ENCODE data around the gene PMEPA1.

GRCh38 chr20:57713951-57714350 is 4.1 kb upstream of the PMEPA1 start:
- TF ChIP-seq CTCF (IDR thresholded peaks at IDR 0.05) (no peak), POLR2A (IDR thresholded peaks at IDR 0.05) (no peak), POLR2AphosphoS5 (IDR thresholded peaks at IDR 0.05) (no peak)
